H1 (cell line): Measurements from ENCODE around the gene ERFE.

Source experiments
- BRCA1 ChIP-seq: IDR thresholded peaks from 2 replicates; pipeline ENCODE4 v1.6.1; 2012; ENCODE audit warnings: low read depth, low read length, improper control_type of control experiment
- CBX8 ChIP-seq: fragments of 300-800, 300-1000 bp; sonication (generic); IDR thresholded peaks from 2 replicates; pipeline ENCODE4 v1.7.1; 2016; ENCODE audit warnings: low read depth, low read length, borderline replicate concordance
- EZH2 ChIP-seq: fragments of 200-600 bp; sonication (generic); IDR thresholded peaks from 2 replicates; pipeline ENCODE4 v1.7.1; 2012; ENCODE audit warnings: low read depth, mild to moderate bottlenecking, moderate library complexity, low read length, inconsistent platforms; ENCODE audit not compliant: severe bottlenecking
- FOSL1 ChIP-seq: IDR thresholded peaks from 2 replicates; pipeline ENCODE4 v1.6.1; 2011; ENCODE audit warnings: mild to moderate bottlenecking, low read depth, low read length, moderate library complexity; ENCODE audit not compliant: insufficient read depth
- JUND ChIP-seq: IDR thresholded peaks from 2 replicates; pipeline ENCODE4 v1.6.1; 2011; ENCODE audit warnings: mild to moderate bottlenecking, improper control_type of control experiment, low read length
- NRF1 ChIP-seq: IDR thresholded peaks from 2 replicates; pipeline ENCODE4 v1.6.1; 2011; ENCODE audit warnings: mild to moderate bottlenecking, low read depth, low read length, improper control_type of control experiment
- POLR2A ChIP-seq, 2 experiments: IDR thresholded peaks; 1 replicate in 1 of 2; 2 replicates in 1 of 2; pipeline ENCODE4 v1.6.1; 2011; ENCODE audit warnings: low read depth in 2 of 2, low read length in 2 of 2, mild to moderate bottlenecking in 2 of 2; ENCODE audit errors: control extremely low read depth in 1 of 2
- POLR2AphosphoS5 ChIP-seq: IDR thresholded peaks from 2 replicates; pipeline ENCODE4 v1.6.1; 2011; ENCODE audit warnings: low read depth, low read length
- RXRA ChIP-seq: IDR thresholded peaks from 2 replicates; pipeline ENCODE4 v1.6.1; 2011; ENCODE audit warnings: low read depth, mild to moderate bottlenecking, low read length, moderate library complexity; ENCODE audit not compliant: insufficient read depth
- SRF ChIP-seq: IDR thresholded peaks from 2 replicates; pipeline ENCODE4 v1.6.1; 2011; ENCODE audit warnings: mild to moderate bottlenecking, low read depth, low read length, moderate library complexity
- TAF1 ChIP-seq: IDR thresholded peaks from 2 replicates; pipeline ENCODE4 v1.6.1; 2011; ENCODE audit warnings: mild to moderate bottlenecking, low read depth, low read length
- YY1 ChIP-seq: IDR thresholded peaks from 2 replicates; pipeline ENCODE4 v1.6.1; 2011; ENCODE audit warnings: low read depth, mild to moderate bottlenecking, low read length
- TF ChIP-seq, protein P1 (sequence below), 3 experiments: IDR thresholded peaks; 1 replicate in 2 of 3; 2 replicates in 1 of 3; pipeline versions ENCODE4 v1.5.1 to v1.6.1; 2011; ENCODE audit warnings: low read length in 3 of 3, mild to moderate bottlenecking in 3 of 3, inconsistent platforms in 2 of 3, low read depth in 1 of 3, moderate library complexity in 1 of 3; ENCODE audit not compliant: insufficient read depth in 1 of 3; ENCODE audit errors: control extremely low read depth in 1 of 3

DNA sequence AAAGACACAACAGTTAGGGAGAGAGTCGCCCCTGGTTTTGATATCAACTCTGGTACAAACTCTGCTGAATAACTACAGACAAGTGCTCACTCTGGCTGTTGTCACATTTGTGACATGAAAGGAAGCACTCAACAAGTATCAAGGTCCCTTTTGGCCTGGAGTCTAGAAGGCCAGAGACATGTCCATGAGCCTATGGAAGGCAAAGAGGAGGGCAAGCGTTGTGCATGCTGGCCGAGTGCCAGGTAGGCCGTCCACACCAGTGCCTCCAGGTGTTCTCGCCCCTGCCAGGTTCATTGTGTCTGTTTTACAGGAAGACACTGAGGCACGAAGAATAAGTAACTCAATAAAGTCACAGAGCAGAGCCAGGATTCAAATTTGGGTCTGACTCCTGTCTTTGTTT, 23.6 kb downstream of the ERFE start:
- TF ChIP-seq, protein P1, sequence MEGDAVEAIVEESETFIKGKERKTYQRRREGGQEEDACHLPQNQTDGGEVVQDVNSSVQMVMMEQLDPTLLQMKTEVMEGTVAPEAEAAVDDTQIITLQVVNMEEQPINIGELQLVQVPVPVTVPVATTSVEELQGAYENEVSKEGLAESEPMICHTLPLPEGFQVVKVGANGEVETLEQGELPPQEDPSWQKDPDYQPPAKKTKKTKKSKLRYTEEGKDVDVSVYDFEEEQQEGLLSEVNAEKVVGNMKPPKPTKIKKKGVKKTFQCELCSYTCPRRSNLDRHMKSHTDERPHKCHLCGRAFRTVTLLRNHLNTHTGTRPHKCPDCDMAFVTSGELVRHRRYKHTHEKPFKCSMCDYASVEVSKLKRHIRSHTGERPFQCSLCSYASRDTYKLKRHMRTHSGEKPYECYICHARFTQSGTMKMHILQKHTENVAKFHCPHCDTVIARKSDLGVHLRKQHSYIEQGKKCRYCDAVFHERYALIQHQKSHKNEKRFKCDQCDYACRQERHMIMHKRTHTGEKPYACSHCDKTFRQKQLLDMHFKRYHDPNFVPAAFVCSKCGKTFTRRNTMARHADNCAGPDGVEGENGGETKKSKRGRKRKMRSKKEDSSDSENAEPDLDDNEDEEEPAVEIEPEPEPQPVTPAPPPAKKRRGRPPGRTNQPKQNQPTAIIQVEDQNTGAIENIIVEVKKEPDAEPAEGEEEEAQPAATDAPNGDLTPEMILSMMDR (IDR thresholded peaks at IDR 0.05; ENCODE audit: control extremely low read depth in 1 of 3, insufficient read depth in 1 of 3, low read depth in 1 of 3, low read length in 3 of 3): no peak
- TF ChIP-seq TAF1 (no peak), CBX8 (no peak), POLR2A (IDR thresholded peaks at IDR 0.05; ENCODE audit: control extremely low read depth in 1 of 2, low read depth in 2 of 2, low read length in 2 of 2) (no peak), POLR2AphosphoS5 (no peak), JUND (no peak), RXRA (no peak), YY1 (no peak), EZH2 (no peak), FOSL1 (no peak), NRF1 (no peak), BRCA1 (no peak), SRF (no peak)
